NCI-H774 (cell line): Measurements from ENCODE around the gene ADAMTS20.

Experiments
- DNase-seq: peaks from one replicate; lab custom pipeline; 2025; lab: John Stamatoyannopoulos, UW

ADAMTS20 gene

DNA sequence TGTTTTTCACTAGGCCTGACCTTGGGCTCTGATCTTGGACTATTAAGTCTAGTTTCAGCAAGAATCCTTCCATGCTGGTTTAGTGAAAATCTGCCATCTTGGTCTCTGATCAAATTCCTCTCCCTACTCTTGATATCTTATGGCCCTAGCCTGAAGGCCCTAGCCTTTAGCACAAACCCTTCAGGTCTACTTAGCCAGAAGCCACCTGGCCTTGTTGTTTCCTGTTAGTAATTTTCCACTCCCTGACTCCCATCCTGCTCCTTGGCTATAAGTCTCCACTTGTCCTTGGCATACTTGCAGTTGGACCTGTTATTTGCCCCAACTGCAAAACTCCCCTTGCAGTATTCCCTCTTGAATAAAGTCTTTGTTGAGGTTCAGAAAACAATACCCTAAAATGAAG lies 241.4 kb downstream of the ADAMTS20 start:
- DNase-seq, result no peak

DNA sequence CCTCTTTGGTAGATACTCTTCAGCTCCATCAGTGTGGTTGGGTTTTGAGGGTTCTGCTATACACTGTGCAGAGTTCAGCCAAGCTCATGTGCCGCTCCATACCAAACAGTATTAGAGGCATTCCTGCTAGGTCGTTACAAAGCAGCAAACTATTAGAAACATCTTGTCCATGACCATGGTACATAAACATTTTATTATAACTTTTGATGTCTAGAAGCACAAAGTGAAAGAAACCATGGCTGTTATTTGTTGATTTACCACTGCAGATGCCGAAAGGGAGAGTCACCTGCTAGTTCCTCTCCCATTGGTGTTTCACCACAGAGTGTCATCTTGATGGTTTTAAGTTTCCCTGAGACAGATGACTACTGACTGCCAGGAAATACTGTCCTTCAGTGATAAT lies 242.0 kb downstream of the ADAMTS20 start:
- no peak for DNase-seq

DNA sequence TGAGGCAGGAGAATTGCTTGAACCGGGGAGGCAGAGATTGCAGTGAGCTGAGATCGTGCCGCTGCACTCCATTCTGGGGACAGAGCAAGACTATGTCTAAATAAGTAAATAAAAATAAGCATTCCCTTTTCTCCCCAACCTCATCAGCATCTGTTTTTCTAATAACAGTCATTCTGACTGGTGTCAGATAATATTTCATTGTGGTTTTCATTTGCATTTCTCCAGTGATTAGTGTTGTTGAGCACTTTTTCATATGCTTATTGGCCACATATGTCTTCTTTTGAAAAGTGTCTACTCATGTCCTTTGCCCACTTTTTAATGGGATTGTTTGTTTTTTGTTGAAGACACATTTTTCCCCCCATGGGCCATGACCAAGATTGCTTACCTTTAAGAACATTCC lies 243.2 kb downstream of the ADAMTS20 start:
- DNase-seq, result no peak

GRCh38 chr12:43307126-43307525 lies 244.9 kb downstream of the ADAMTS20 start:
- no peak for DNase-seq

DNA sequence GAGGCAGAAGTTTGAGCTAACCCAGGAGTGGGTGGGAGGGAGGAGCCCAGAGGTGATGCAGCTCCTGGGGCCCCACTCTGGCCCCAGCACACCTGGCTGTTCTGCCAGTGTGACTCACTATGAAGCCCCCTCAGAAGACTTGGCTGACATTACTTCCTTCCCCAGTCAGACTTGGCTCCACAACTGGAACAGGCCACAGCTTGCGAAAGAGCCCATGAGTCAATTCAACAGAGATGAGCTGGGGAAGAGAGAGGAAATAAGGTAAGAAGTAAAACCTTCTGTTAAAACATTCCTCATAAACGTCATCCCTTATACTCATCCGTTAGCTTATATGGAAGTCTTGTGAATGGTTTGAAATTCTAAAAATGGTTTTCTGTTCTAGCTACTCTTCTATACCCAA lies 245.9 kb downstream of the ADAMTS20 start:
- no peak for DNase-seq

DNA sequence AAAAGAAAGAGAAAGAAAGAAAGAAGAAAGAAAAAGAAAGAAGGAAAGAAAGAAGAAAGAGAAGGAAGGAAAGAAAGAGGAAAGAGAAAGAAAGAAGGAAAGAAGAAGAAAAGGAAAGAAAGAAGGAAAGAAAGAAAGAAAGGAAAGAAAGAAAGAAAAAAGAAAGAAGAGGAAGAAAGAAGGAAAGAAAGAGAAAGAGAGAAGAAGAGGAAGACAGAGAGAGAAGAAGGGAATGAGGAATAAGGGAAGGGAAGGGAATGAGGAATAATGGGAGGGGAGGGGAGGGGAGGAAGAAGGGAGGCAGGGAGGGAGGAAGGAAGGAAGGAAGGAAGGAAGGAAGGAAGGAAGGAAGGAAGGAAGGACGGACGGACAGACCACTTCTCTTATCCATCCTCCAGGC lies 246.9 kb downstream of the ADAMTS20 start:
- no peak for DNase-seq
